BLaER1 (cell line): ENCODE measurements around the gene FNDC3B.

Experiments
- H3K27ac ChIP-seq: shearing (Covaris generic); formaldehyde crosslinking; 2 replicates; pipeline ENCODE4 v1.8.1; 2022
- H3K27me3 ChIP-seq: shearing (Covaris generic); formaldehyde crosslinking; 2 replicates; pipeline ENCODE4 v1.8.1; 2022
- H3K36me3 ChIP-seq: shearing (Covaris generic); formaldehyde crosslinking; 2 replicates; pipeline ENCODE4 v1.8.1; 2022
- H3K4me1 ChIP-seq: shearing (Covaris generic); formaldehyde crosslinking; 2 replicates; pipeline ENCODE4 v1.8.1; 2022
- H3K4me2 ChIP-seq: shearing (Covaris generic); formaldehyde crosslinking; 2 replicates; pipeline ENCODE4 v1.8.1; 2022
- H3K4me3 ChIP-seq: shearing (Covaris generic); formaldehyde crosslinking; 2 replicates; pipeline ENCODE4 v1.8.1; 2022
- H3K9ac ChIP-seq: shearing (Covaris generic); formaldehyde crosslinking; 2 replicates; pipeline ENCODE4 v1.8.1; 2022
- H3K9me3 ChIP-seq: shearing (Covaris generic); formaldehyde crosslinking; 2 replicates; pipeline ENCODE4 v1.8.1; 2022
- H4K20me1 ChIP-seq: shearing (Covaris generic); formaldehyde crosslinking; 2 replicates; pipeline ENCODE4 v1.8.1; 2022
- Cebpa-rat ChIP-seq: shearing (Covaris generic); IDR thresholded peaks from 2 replicates; pipeline ENCODE4 v1.8.1; 2022

The FNDC3B gene

DNA sequence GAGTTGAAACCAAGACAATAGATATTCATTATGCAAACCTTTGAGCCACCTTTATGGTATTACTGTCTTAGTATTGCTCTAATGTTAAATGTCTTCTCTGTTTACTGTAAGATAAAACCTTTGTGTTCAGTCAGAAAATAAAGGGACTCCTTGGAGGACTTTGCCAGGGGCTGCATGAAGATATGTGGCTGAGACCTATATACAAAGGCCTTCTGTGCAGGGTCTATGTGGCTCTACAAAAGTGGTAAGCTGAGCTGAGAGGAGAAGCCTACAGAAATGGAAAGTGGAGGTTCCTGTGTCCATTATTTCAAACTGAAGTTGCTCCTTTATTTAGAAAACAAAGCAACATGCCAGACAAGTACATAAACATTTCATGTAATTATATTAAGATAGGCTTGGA lies 131.5 kb downstream of the FNDC3B start:
- Histone ChIP-seq H3K4me2 (no peak overlapping the region), H3K27me3 (no peaks in the 10 kb centered on the region), H4K20me1 (0 out of 2 replicates have a peak, but pooled peaks cover 6% of the 10 kb centered on the region), H3K4me3 (no peak overlapping the region), H3K27ac (no peak overlapping the region), H3K9me3 (no peaks in the 10 kb centered on the region), H3K36me3 (0 out of 2 replicates have a peak, but pooled peaks cover 9% of the 10 kb centered on the region), H3K9ac (no peak overlapping the region), H3K4me1 (no peaks in the 10 kb centered on the region)
- no peak for TF ChIP-seq Cebpa-rat

DNA sequence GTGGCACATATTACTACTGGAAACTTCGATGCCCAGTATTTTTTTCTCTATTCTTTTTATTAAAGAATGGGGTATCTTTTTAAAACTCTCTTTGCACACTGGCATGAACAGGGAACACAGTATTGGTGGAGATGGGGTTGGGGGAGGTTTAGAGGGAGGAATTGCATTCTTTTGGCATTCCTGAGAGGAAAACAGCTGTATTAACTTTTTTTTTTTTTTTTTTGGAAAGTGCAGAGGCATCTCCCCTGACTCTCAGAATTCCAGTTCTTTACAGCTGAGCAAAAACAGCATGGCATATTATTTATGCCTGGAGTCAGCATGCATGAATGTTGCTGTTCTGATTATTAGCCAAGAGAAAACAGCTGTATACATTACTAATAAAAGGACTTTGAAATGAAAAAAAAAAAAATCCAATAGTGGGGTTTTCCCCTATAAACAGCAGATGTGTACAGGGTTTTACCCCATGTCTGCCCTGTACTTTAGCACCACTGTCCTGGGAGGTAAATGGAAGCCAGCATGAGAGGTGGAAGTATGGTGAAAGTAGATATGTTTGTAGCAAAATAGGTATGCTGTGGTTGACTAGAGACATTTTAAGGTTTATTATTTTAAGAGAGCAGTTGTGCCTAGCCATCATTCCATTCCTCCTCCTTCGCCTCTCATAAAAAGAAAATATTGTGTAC lies 132.2 kb downstream of the FNDC3B start:
- Histone ChIP-seq H3K4me3 (no peak overlapping the region), H3K27me3 (no peaks in the 10 kb centered on the region), H3K27ac (no peak overlapping the region), H3K9me3 (no peaks in the 10 kb centered on the region), H3K4me1 (no peaks in the 10 kb centered on the region), H3K4me2 (no peak overlapping the region), H3K9ac (no peak overlapping the region), H4K20me1 (0 out of 2 replicates have a peak, but pooled peaks cover 6% of the 10 kb centered on the region), H3K36me3 (0 out of 2 replicates have a peak, but pooled peaks cover 9% of the 10 kb centered on the region)
- no peak for TF ChIP-seq Cebpa-rat

DNA sequence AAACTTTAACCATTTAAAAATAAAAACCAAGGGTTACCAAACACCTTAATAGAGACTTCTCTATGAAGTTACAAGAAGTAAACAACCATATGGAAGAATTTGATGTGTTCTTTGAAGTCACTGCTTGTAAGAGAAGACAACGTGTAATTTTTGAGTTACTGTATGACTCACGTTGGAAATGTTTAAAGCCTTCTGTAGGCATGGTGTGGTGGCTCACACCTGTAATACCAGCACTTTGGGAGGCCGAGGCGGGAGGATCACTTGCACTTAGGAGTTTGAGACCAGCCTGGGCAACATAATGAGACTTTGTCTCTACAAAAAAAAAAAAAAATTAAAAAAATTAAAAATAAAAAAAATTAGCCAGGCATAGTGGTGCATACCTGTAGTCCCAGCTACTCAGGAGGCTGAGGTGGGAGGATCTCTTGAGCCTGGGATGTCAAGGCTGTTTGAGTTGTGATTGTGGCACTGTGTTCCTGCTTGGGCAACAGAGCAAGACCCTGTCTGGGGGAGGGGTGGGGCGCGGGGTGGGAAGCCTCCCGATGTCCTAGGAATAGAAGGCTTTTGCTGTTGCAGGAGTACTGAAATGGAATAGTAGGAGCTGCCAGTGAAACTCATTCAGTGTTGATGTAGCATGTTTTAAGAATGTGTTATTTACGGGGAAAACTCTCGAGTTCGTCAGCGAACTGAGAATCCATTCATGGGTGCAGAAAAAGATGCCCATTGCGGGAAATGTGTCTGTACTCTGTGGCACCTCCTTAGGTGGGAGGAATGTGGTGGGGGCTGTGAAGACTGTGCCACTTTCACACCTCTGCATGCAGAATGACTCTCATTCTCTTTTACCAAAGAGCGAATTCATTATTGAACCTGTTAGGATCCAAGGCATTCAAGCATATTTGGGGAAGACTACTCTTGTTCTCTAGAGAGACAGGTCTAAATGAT lies 134.2 kb downstream of the FNDC3B start:
- no peak overlapping the region for H3K4me2 ChIP-seq
- H3K9ac ChIP-seq = no peak overlapping the region
- no peaks in the 10 kb centered on the region for H3K27me3 ChIP-seq
- no peaks in the 10 kb centered on the region for H4K20me1 ChIP-seq
- H3K9me3 ChIP-seq = no peaks in the 10 kb centered on the region
- no peak overlapping the region for H3K4me3 ChIP-seq
- no peak for TF ChIP-seq Cebpa-rat
- H3K4me1 ChIP-seq = no peaks in the 10 kb centered on the region
- 0 out of 2 replicates have a peak, but pooled peaks cover 15% of the 10 kb centered on the region for H3K36me3 ChIP-seq
- no peak overlapping the region for H3K27ac ChIP-seq

- Histone ChIP-seq H3K27ac (no peak overlapping the region), H3K9ac (no peak overlapping the region), H3K4me2 (no peak overlapping the region), H3K4me1 (no peaks in the 10 kb centered on the region), H3K27me3 (no peaks in the 10 kb centered on the region), H3K4me3 (no peak overlapping the region), H4K20me1 (no peaks in the 10 kb centered on the region), H3K9me3 (no peaks in the 10 kb centered on the region), H3K36me3 (0 out of 2 replicates have a peak, but pooled peaks cover 5% of the 10 kb centered on the region)
- no peak for TF ChIP-seq Cebpa-rat
Observed at GRCh38 chr3:172174513-172175253, 135.3 kb downstream of the FNDC3B start.

DNA sequence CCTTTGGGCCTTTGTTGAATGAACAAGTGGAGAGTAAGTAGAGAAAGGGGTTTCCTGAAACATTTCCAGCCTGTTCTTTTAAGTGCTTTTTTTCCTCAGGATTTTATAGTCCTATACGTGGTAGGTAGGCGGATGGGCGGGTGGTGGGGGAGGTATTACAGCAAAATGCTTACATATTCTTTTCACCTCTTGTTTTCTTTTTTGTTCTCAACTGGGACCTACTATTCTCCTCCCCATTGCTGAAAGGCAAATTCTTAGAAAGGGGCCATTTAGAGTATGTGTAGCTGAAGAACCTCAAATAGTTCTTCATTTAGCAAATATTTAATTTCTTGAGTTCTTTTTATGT lies 135.8 kb downstream of the FNDC3B start:
- H4K20me1 ChIP-seq = no peaks in the 10 kb centered on the region
- no peak overlapping the region for H3K27ac ChIP-seq
- H3K9me3 ChIP-seq = no peaks in the 10 kb centered on the region
- no peaks in the 10 kb centered on the region for H3K4me1 ChIP-seq
- H3K4me2 ChIP-seq = no peak overlapping the region
- 0 out of 2 replicates have a peak, but pooled peaks cover 5% of the 10 kb centered on the region for H3K36me3 ChIP-seq
- no peak overlapping the region for H3K9ac ChIP-seq
- H3K4me3 ChIP-seq = no peak overlapping the region
- no peaks in the 10 kb centered on the region for H3K27me3 ChIP-seq
- TF ChIP-seq Cebpa-rat = no peak

DNA sequence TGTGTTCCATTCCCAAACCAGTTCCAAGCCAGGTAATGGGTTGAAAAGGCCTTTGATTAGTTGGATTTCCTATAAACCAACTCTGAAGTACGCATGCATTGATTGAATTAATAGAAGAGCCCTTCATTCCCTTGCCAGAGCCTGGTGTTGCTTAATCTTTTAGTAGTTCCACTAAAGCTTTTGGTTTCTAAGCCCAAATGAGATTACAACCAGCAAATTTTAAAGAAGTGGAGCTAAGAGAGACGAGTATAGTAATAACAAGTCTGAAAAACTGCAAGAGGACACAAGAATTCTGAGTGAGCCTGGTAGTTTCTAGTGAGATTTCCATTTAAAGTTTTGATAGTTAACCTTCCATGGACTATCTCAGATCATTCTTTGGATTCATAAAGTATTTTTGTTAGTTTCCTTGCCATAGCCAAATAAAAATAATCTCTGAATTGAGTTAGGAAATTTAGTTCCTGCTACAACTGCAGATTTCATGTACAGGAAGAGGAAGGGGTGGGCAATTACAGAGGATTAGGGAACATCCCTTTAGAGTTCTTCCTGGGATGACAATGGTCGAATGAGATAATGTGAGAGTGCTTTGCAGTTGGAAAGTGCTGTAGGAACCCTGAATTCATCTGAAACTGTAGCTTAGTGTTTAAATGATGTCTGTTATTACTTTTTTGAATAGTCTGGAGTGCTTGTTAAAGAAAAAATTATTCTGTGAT lies 136.8 kb downstream of the FNDC3B start:
- Histone ChIP-seq H3K27me3 (no peaks in the 10 kb centered on the region), H3K4me2 (no peak overlapping the region), H3K4me1 (no peaks in the 10 kb centered on the region), H4K20me1 (no peaks in the 10 kb centered on the region; the same call in 1 of the 2 replicates), H3K36me3 (0 out of 2 replicates have a peak, but pooled peaks cover 5% of the 10 kb centered on the region), H3K9ac (no peak overlapping the region), H3K4me3 (no peak overlapping the region), H3K9me3 (no peaks in the 10 kb centered on the region), H3K27ac (no peak overlapping the region)
- TF ChIP-seq Cebpa-rat = no peak

DNA sequence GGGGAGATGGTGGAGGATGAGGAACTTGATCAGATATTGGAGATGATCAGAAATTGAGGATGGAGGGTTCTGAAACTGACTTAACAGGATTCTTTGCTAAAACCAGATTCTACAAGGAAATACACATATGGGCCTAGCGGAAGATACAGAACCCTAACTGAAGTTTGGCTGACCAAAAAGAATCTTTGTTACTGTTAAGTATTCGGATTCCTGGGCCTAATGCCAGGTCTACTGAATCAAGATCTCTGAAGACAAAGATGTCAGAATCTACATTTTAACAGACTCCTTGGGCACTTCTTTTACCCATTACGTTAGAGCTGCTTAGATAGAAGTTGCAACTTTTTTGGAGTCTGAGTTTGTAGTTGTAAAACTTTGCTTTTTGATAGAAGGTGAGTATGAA lies 137.7 kb downstream of the FNDC3B start:
- no peak overlapping the region for H3K4me2 ChIP-seq
- 0 out of 2 replicates have a peak, but pooled peaks cover 5% of the 10 kb centered on the region for H3K36me3 ChIP-seq
- peaks cover 6% of the 10 kb centered on the region; the same call in 1 of the 2 replicates for H4K20me1 ChIP-seq
- H3K4me3 ChIP-seq = no peak overlapping the region
- H3K9ac ChIP-seq = no peak overlapping the region
- no peaks in the 10 kb centered on the region for H3K27me3 ChIP-seq
- no peak overlapping the region for H3K27ac ChIP-seq
- TF ChIP-seq Cebpa-rat = no peak
- H3K4me1 ChIP-seq = no peaks in the 10 kb centered on the region
- H3K9me3 ChIP-seq = no peaks in the 10 kb centered on the region

DNA sequence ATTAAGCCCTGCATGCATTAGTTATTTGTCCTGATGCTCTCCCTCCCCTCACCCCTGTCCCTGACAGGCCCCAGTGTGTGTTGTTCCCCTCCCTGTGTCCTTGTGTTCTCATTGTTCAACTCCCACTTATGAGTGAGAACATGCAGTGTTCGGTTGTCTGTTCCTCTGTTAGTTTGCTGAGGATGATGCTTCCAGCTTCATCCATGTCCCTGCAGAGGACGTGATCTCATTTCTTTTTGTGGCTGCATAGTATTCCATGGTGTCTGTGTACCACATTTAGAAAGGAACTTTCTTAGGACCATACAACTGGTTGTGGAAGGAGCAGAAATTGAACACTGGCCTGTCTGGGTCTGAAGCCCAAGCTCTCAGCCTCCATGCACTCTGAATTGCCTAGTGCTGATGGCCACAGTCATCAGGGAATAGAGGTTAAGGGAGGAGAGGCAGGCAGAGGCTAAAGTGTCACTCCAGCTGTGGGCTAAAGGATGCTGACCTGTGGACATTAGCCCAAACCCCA lies 138.5 kb downstream of the FNDC3B start:
- H3K27me3 ChIP-seq = no peaks in the 10 kb centered on the region
- H3K9ac ChIP-seq = no peak overlapping the region
- H4K20me1 ChIP-seq = peaks cover 13% of the 10 kb centered on the region; the same call in 1 of the 2 replicates
- no peak overlapping the region for H3K4me3 ChIP-seq
- no peak overlapping the region for H3K27ac ChIP-seq
- H3K9me3 ChIP-seq = no peaks in the 10 kb centered on the region
- H3K4me1 ChIP-seq = no peaks in the 10 kb centered on the region
- H3K36me3 ChIP-seq = 0 out of 2 replicates have a peak, but pooled peaks cover 5% of the 10 kb centered on the region
- no peak overlapping the region for H3K4me2 ChIP-seq
- TF ChIP-seq Cebpa-rat = no peak
